B cell (primary cell): Measurements from ENCODE around the gene DTWD2. TPM values are rescaled to one million over a fixed set of nuclear protein-coding genes. Genes with fewer than 3 reads are reported as not detected.

ENCODE experiments used
- ATAC-seq: fragments of 200-7000 bp; cut with Tn5 transposase; one replicate; pipeline ENCODE4 v1.10.0; 2021; ENCODE audit warnings: low read depth, mild to moderate bottlenecking, moderate number of reproducible peaks, moderate library complexity
- CTCF ChIA-PET: fragments of 350-600 bp; sonication (Branson Sonifier 250); formaldehyde crosslinking; loops from one replicate; lab custom pipeline; 2021; ENCODE audit warnings: antibody characterized with exemption, inconsistent platforms; lab: Charles Lee
- POLR2A ChIA-PET: fragments of 350-600 bp; sonication (Branson Sonifier 250); formaldehyde crosslinking; loops from one replicate; lab custom pipeline; 2021; ENCODE audit warnings: antibody characterized with exemption; lab: Charles Lee
- DNase-seq: peaks from one replicate; pipeline ENCODE4 v3.0.0; 2013
- H2AFZ ChIP-seq: 2 replicates; pipeline ENCODE4 v1.6.1; 2012; ENCODE audit warnings: mild to moderate bottlenecking, low read depth, low read length; ENCODE audit not compliant: insufficient read depth, poor library complexity, severe bottlenecking
- H3K27ac ChIP-seq, 2 donors: 1 replicate in 1 of 2; 2 replicates in 1 of 2; pipeline ENCODE4 v1.5.1; 2012 to 2013; ENCODE audit warnings: low read length in 2 of 2, mild to moderate bottlenecking in 2 of 2, moderate library complexity in 1 of 2
- H3K27me3 ChIP-seq, 4 experiments: fragments of 200-600 bp in 1 of 4; sonication (generic) in 1 of 4; replicated peaks in 1 of 4; 1 replicate in 2 of 4; 2 replicates in 2 of 4; pipeline versions ENCODE4 v1.6.1 to v1.7.0; 2013 to 2016; ENCODE audit warnings: low read length in 3 of 4, mild to moderate bottlenecking in 2 of 4, mixed read lengths in 1 of 4, moderate library complexity in 1 of 4; ENCODE audit not compliant: insufficient read depth in 4 of 4, control insufficient read depth in 3 of 4; ENCODE audit errors: control extremely low read depth in 1 of 4
- H3K36me3 ChIP-seq, 2 experiments: replicated peaks in 1 of 2; 1 replicate in 1 of 2; 2 replicates in 1 of 2; pipeline versions ENCODE4 v1.6.1 to v1.7.1; 2013; ENCODE audit warnings: low read length in 1 of 2; ENCODE audit not compliant: insufficient read depth in 2 of 2, control insufficient read depth in 1 of 2; ENCODE audit errors: control extremely low read depth in 1 of 2, extremely low read depth in 1 of 2
- H3K4me1 ChIP-seq, 2 donors: fragments of 200-600 bp in 1 of 2; sonication (generic) in 1 of 2; 1 replicate in 1 of 2; 2 replicates in 1 of 2; pipeline versions ENCODE4 v1.5.1 to v1.6.1; 2013 to 2017; ENCODE audit warnings: low read length in 2 of 2; ENCODE audit not compliant: control insufficient read depth in 2 of 2, insufficient read depth in 2 of 2
- H3K4me2 ChIP-seq: replicated peaks from 2 replicates; pipeline ENCODE3; 2012; ENCODE audit warnings: mild to moderate bottlenecking, low read depth, low read length; ENCODE audit not compliant: poor library complexity, severe bottlenecking
- H3K4me3 ChIP-seq, 5 experiments: fragments of 200-600 bp in 1 of 5; sonication (generic) in 1 of 5; 1 replicate in 3 of 5; 2 replicates in 2 of 5; pipeline versions ENCODE4 v1.5.1 to v1.7.0; 2011 to 2016; ENCODE audit warnings: low read length in 4 of 5, mild to moderate bottlenecking in 4 of 5, low read depth in 2 of 5, control low read depth in 1 of 5, moderate library complexity in 1 of 5; ENCODE audit not compliant: insufficient read depth in 1 of 5; ENCODE audit errors: control extremely low read depth in 1 of 5, extremely low read depth in 1 of 5
- H3K79me2 ChIP-seq: fragments of 200-600 bp; sonication (generic); one replicate; pipeline ENCODE4 v1.6.0; 2016; ENCODE audit warnings: low read length; ENCODE audit not compliant: control insufficient read depth, insufficient read depth
- H3K9ac ChIP-seq: fragments of 200-600 bp; sonication (generic); 2 replicates; pipeline ENCODE4 v1.6.1; 2017; ENCODE audit warnings: mild to moderate bottlenecking, low read length, moderate library complexity
- H3K9me3 ChIP-seq, 3 donors: one replicate each; pipeline versions ENCODE4 v1.6.1 to v1.7.1; 2013; ENCODE audit warnings: low read length in 2 of 3; ENCODE audit not compliant: control insufficient read depth in 2 of 3, insufficient read depth in 1 of 3; ENCODE audit errors: control extremely low read depth in 1 of 3
- H4K20me1 ChIP-seq: 2 replicates; pipeline ENCODE4 v1.6.0; 2012; ENCODE audit warnings: mild to moderate bottlenecking, low read length; ENCODE audit not compliant: insufficient read depth, control insufficient read depth, poor library complexity, severe bottlenecking
- H3K27ac Mint-ChIP-seq: one replicate; pipeline ENCODE4 v1.8.0; 2021; ENCODE audit warnings: mixed read lengths
- H3K27me3 Mint-ChIP-seq: one replicate; pipeline ENCODE4 v1.8.0; 2021; ENCODE audit warnings: mixed read lengths
- H3K4me1 Mint-ChIP-seq: one replicate; pipeline ENCODE4 v1.8.0; 2021; ENCODE audit warnings: mixed read lengths
- H3K4me3 Mint-ChIP-seq: one replicate; pipeline ENCODE4 v1.8.0; 2021; ENCODE audit warnings: mixed read lengths
- H3K9me3 Mint-ChIP-seq: one replicate; pipeline ENCODE4 v1.8.0; 2022; ENCODE audit warnings: mixed read lengths; ENCODE audit not compliant: insufficient read depth
- CTCF ChIP-seq: fragments of 200-600 bp; IDR thresholded peaks from one replicate; pipeline ENCODE4 v1.8.0; 2022; ENCODE audit warnings: antibody characterized with exemption, mild to moderate bottlenecking
- EZH2 ChIP-seq: IDR thresholded peaks from 2 replicates; pipeline ENCODE4 v1.6.1; 2012; ENCODE audit warnings: borderline replicate concordance, low read depth, mild to moderate bottlenecking, moderate library complexity, low read length; ENCODE audit not compliant: insufficient read depth, poor library complexity, severe bottlenecking
- WGBS: methylation state at CpG from one replicate; pipeline ENCODE4 v1.1.5; 2013; ENCODE audit warnings: missing lambda C conversion rate; ENCODE audit not compliant: insufficient coverage; 5-methylcytosine and 5-hydroxymethylcytosine counted together
- intact Hi-C: fragments of 100-400 bp; cut with micrococcal nuclease; formaldehyde crosslinking; loops from one replicate; pipeline ENCODE4 v1.10.0; 2022
- polyA plus RNA-seq: library from polyadenylated mRNA; depleted of rRNA; stranded (reverse); fragments of >200 nt; gene quantifications from 2 replicates; pipeline ENCODE4 v1.2.3, GENCODE V29; 2012
- total RNA-seq, 2 donors: library from RNA; stranded (reverse); fragments of 120-200 nt in 1 of 2; gene quantifications; 1 replicate in 1 of 2; 2 replicates in 1 of 2; pipeline versions ENCODE4 v1.2.3 to v1.2.4, GENCODE V29; 2013 to 2022

The DTWD2 gene
- total and polyA plus RNA-seq, 2 donors (not counting 1 experiment from before 2014, with no cell fraction given): 3.7 to 6.0 TPM

- ATAC-seq: no peak
- Histone ChIP-seq H3K4me1 (no peaks in the 10 kb centered on the region), H3K9me3 (no peaks in the 10 kb centered on the region), H3K79me2 (no peaks in the 10 kb centered on the region), H3K27ac (no peak overlapping the region), H4K20me1 (no peaks in the 10 kb centered on the region), H3K9ac (no peak overlapping the region), H3K27me3 (no peaks in the 10 kb centered on the region), H3K4me2 (no peak overlapping the region), H3K36me3 (no peaks in the 10 kb centered on the region), H3K4me3 (no peak overlapping the region), H2AFZ (no peak overlapping the region)
- no peak for TF ChIP-seq CTCF
- no peak for TF ChIP-seq EZH2
- Mint-ChIP-seq H3K27me3 (no peaks in the 10 kb centered on the region), H3K27ac (no peak overlapping the region), H3K4me3 (no peak overlapping the region), H3K9me3 (no peaks in the 10 kb centered on the region), H3K4me1 (no peaks in the 10 kb centered on the region)
- no peak for DNase-seq
- WGBS: no CpG with 5 or more reads among the region's 1 CpG
- ChIA-PET CTCF (no interaction called here), POLR2A (no interaction called here)
- intact Hi-C loops: no loop called here
Measured at GRCh38 chr5:118825226-118825625, 163.1 kb downstream of the DTWD2 start.

GRCh38 chr5:118818604-118819003, 169.7 kb downstream of the DTWD2 start:
- Mint-ChIP-seq H3K9me3 (peaks cover 8% of the 10 kb centered on the region), H3K4me1 (no peaks in the 10 kb centered on the region), H3K4me3 (no peak overlapping the region), H3K27ac (no peak overlapping the region), H3K27me3 (no peaks in the 10 kb centered on the region)
- no peak for ATAC-seq
- POLR2A ChIA-PET: no interaction called here
- peaks cover 0 to 3% (median 0%) of the 10 kb centered on the region in 3 donors for H3K9me3 ChIP-seq
- no peak overlapping the region for H2AFZ ChIP-seq
- H4K20me1 ChIP-seq: no peaks in the 10 kb centered on the region
- no peak overlapping the region for H3K4me3 ChIP-seq
- H3K9ac ChIP-seq: no peak overlapping the region
- no peak overlapping the region for H3K27ac ChIP-seq
- no peaks in the 10 kb centered on the region for H3K36me3 ChIP-seq
- TF ChIP-seq CTCF (no peak), EZH2 (no peak)
- CTCF ChIA-PET: no interaction called here
- intact Hi-C loops: no loop called here
- H3K79me2 ChIP-seq: no peaks in the 10 kb centered on the region
- H3K4me2 ChIP-seq: no peak overlapping the region
- WGBS: 100% methylated on average over 1 of the region's 3 CpGs
- no peaks in the 10 kb centered on the region for H3K27me3 ChIP-seq
- DNase-seq: no peak
- no peaks in the 10 kb centered on the region for H3K4me1 ChIP-seq
